Astrocyte (in vitro differentiated cells and primary cell): ENCODE measurements around the gene LRRC42. TPM values are rescaled to one million over a fixed set of nuclear protein-coding genes. Genes with fewer than 3 reads are reported as not detected.

Experiments used
- DNase-seq: peaks from one replicate; pipeline ENCODE4 v3.0.0-alpha.2; 2010; ENCODE audit warnings: low read depth
- FAIRE-seq: peaks from 2 replicates; lab custom pipeline; 2011; peaks lifted over from hg19 to GRCh38; lab: Jason Lieb, UNC
- H2AFZ ChIP-seq: 2 replicates; pipeline ENCODE4 v1.6.0; 2012; ENCODE audit warnings: low read depth, low read length, inconsistent platforms
- H3K27ac ChIP-seq: 2 replicates; pipeline ENCODE4 v1.5.1; 2011; ENCODE audit warnings: low read depth, low read length, inconsistent platforms
- H3K27me3 ChIP-seq: 2 replicates; pipeline ENCODE4 v1.6.0; 2011; ENCODE audit warnings: low read length, inconsistent platforms; ENCODE audit not compliant: insufficient read depth
- H3K36me3 ChIP-seq: 2 replicates; pipeline ENCODE4 v1.5.1; 2011; ENCODE audit warnings: low read length, inconsistent platforms; ENCODE audit not compliant: insufficient read depth
- H3K4me1 ChIP-seq: 2 replicates; pipeline ENCODE4 v1.5.1; 2011; ENCODE audit warnings: low read length, inconsistent platforms; ENCODE audit not compliant: insufficient read depth
- H3K4me2 ChIP-seq: 2 replicates; pipeline ENCODE4 v1.6.0; 2012; ENCODE audit warnings: low read length, inconsistent platforms
- H3K4me3 ChIP-seq: 2 replicates; pipeline ENCODE4 v1.5.1; 2011; ENCODE audit warnings: low read depth, mild to moderate bottlenecking, low read length, inconsistent platforms; ENCODE audit not compliant: insufficient read depth
- H3K79me2 ChIP-seq: 2 replicates; pipeline ENCODE4 v1.6.0; 2012; ENCODE audit warnings: mild to moderate bottlenecking, low read length, inconsistent platforms; ENCODE audit not compliant: insufficient read depth
- H3K9ac ChIP-seq: 2 replicates; pipeline ENCODE4 v1.6.0; 2012; ENCODE audit warnings: mild to moderate bottlenecking, low read length, inconsistent platforms
- H3K9me3 ChIP-seq: 2 replicates; pipeline ENCODE4 v1.5.1; 2012; ENCODE audit warnings: low read depth, mild to moderate bottlenecking, low read length, inconsistent platforms; ENCODE audit not compliant: insufficient read depth
- H4K20me1 ChIP-seq: 2 replicates; pipeline ENCODE4 v1.6.0; 2012; ENCODE audit warnings: low read length, inconsistent platforms; ENCODE audit not compliant: insufficient read depth
- H3K27ac Mint-ChIP-seq: one replicate; pipeline ENCODE4 v1.8.0; 2021; ENCODE audit warnings: mild to moderate bottlenecking, mixed read lengths; ENCODE audit not compliant: unreplicated experiment
- H3K27me3 Mint-ChIP-seq: one replicate; pipeline ENCODE4 v1.8.0; 2021; ENCODE audit warnings: low read depth, mixed read lengths; ENCODE audit not compliant: unreplicated experiment
- H3K36me3 Mint-ChIP-seq: one replicate; pipeline ENCODE4 v1.8.0; 2021; ENCODE audit warnings: low read depth, mixed read lengths; ENCODE audit not compliant: unreplicated experiment
- H3K4me1 Mint-ChIP-seq: one replicate; pipeline ENCODE4 v1.8.0; 2021; ENCODE audit warnings: low read depth, mixed read lengths; ENCODE audit not compliant: unreplicated experiment
- H3K4me3 Mint-ChIP-seq: one replicate; pipeline ENCODE4 v1.8.0; 2021; ENCODE audit warnings: mild to moderate bottlenecking, moderate library complexity, mixed read lengths; ENCODE audit not compliant: unreplicated experiment
- H3K9me3 Mint-ChIP-seq: one replicate; pipeline ENCODE4 v1.8.0; 2021; ENCODE audit warnings: mild to moderate bottlenecking, mixed read lengths; ENCODE audit not compliant: unreplicated experiment
- CTCF ChIP-seq: IDR thresholded peaks from 2 replicates; pipeline ENCODE4 v1.5.1; 2011; ENCODE audit warnings: low read depth, mild to moderate bottlenecking, inconsistent platforms, low read length, moderate library complexity; ENCODE audit not compliant: insufficient read depth
- EZH2 ChIP-seq: IDR thresholded peaks from 2 replicates; pipeline ENCODE4 v1.6.1; 2012; ENCODE audit warnings: mild to moderate bottlenecking, low read length, inconsistent platforms; ENCODE audit not compliant: insufficient read depth
- total RNA-seq: library from RNA; stranded (reverse); gene quantifications from 2 replicates; pipeline ENCODE4 v1.2.1, GENCODE V29; 2021

LRRC42 gene
- total RNA-seq, 1 donor from 2014 or later: 54.6 TPM

GRCh38 chr1:53957194-53957818 is 11.2 kb downstream of the LRRC42 start:
- TF ChIP-seq CTCF (no peak), EZH2 (no peak)
- Mint-ChIP-seq H3K9me3 (no peaks in the 10 kb centered on the region), H3K27me3 (no peaks in the 10 kb centered on the region), H3K27ac (peak overlapping the region; percentile 84), H3K4me3 (peak overlapping the region; percentile 63), H3K4me1 (peaks cover 14% of the 10 kb centered on the region), H3K36me3 (peaks cover 3% of the 10 kb centered on the region)
- Histone ChIP-seq H4K20me1 (peaks cover 8% of the 10 kb centered on the region), H3K4me1 (peaks cover 13% of the 10 kb centered on the region), H2AFZ (peak overlapping the region; percentile 40), H3K9ac (peak overlapping the region; percentile 49), H3K4me3 (no peak overlapping the region), H3K79me2 (peaks cover 11% of the 10 kb centered on the region), H3K4me2 (peak overlapping the region; percentile 76), H3K36me3 (peaks cover 28% of the 10 kb centered on the region), H3K9me3 (no peaks in the 10 kb centered on the region), H3K27me3 (no peaks in the 10 kb centered on the region), H3K27ac (peak overlapping the region; percentile 61)
- DNase-seq (peak; percentile 68), FAIRE-seq (peak; percentile 68)

GRCh38 chr1:53959664-53960250 is 13.6 kb downstream of the LRRC42 start:
- Histone ChIP-seq H2AFZ (no peak overlapping the region), H3K9me3 (no peaks in the 10 kb centered on the region), H3K4me3 (no peak overlapping the region), H3K27me3 (no peaks in the 10 kb centered on the region), H3K79me2 (peaks cover 8% of the 10 kb centered on the region), H4K20me1 (peaks cover 18% of the 10 kb centered on the region), H3K4me2 (no peak overlapping the region), H3K9ac (no peak overlapping the region), H3K36me3 (peaks cover 32% of the 10 kb centered on the region), H3K27ac (no peak overlapping the region), H3K4me1 (peaks cover 13% of the 10 kb centered on the region)
- FAIRE-seq (no peak), DNase-seq (no peak)
- TF ChIP-seq EZH2: no peak
- peak; percentile 42 for TF ChIP-seq CTCF
- no peaks in the 10 kb centered on the region for H3K27me3 Mint-ChIP-seq
- no peaks in the 10 kb centered on the region for H3K36me3 Mint-ChIP-seq
- peaks cover 24% of the 10 kb centered on the region for H3K4me1 Mint-ChIP-seq
- H3K4me3 Mint-ChIP-seq: no peak overlapping the region
- no peak overlapping the region for H3K27ac Mint-ChIP-seq
- no peaks in the 10 kb centered on the region for H3K9me3 Mint-ChIP-seq

- H3K27ac ChIP-seq: no peak overlapping the region
- H3K36me3 Mint-ChIP-seq: peaks cover 6% of the 10 kb centered on the region
- no peak overlapping the region for H2AFZ ChIP-seq
- H4K20me1 ChIP-seq: peaks cover 15% of the 10 kb centered on the region
- peaks cover 39% of the 10 kb centered on the region for H3K36me3 ChIP-seq
- TF ChIP-seq CTCF (no peak), EZH2 (no peak)
- H3K4me3 Mint-ChIP-seq: no peak overlapping the region
- H3K4me2 ChIP-seq: no peak overlapping the region
- DNase-seq: no peak
- H3K4me1 ChIP-seq: peaks cover 3% of the 10 kb centered on the region
- H3K79me2 ChIP-seq: peaks cover 4% of the 10 kb centered on the region
- peaks cover 12% of the 10 kb centered on the region for H3K4me1 Mint-ChIP-seq
- no peaks in the 10 kb centered on the region for H3K27me3 ChIP-seq
- no peak overlapping the region for H3K4me3 ChIP-seq
- H3K27me3 Mint-ChIP-seq: no peaks in the 10 kb centered on the region
- H3K27ac Mint-ChIP-seq: no peak overlapping the region
- no peak for FAIRE-seq
- H3K9ac ChIP-seq: no peak overlapping the region
- no peaks in the 10 kb centered on the region for H3K9me3 Mint-ChIP-seq
- H3K9me3 ChIP-seq: no peaks in the 10 kb centered on the region
These were observed 16.2 kb downstream of the LRRC42 start for GRCh38 chr1:53962395-53962794.
